GM12801 (cell line): ENCODE data around the gene P2RX2.

Source experiments
- CTCF ChIP-seq: IDR thresholded peaks from one replicate; pipeline ENCODE4 v1.5.1; 2011; ENCODE audit warnings: control low read depth; ENCODE audit not compliant: insufficient read length; ENCODE audit errors: extremely low read depth

P2RX2 gene

GRCh38 chr12:132669166-132669879 is 50.7 kb downstream of the P2RX2 start:
- TF ChIP-seq CTCF = no peak
